WTC11 (cell line): ENCODE results near the gene KANK4. TPM values are rescaled to one million over a fixed set of nuclear protein-coding genes. Genes with fewer than 3 reads are reported as not detected.

Experiments used
- ATAC-seq: fragments of 200-7000 bp; cut with Tn5 transposase; 2 replicates; pipeline ENCODE4 v1.10.0; 2021; ENCODE audit warnings: mild to moderate bottlenecking, moderate library complexity
- CTCF ChIA-PET: fragments of 300-600 bp; sonication (Branson Sonifier 250); formaldehyde crosslinking; loops from one replicate; lab custom pipeline; 2021; ENCODE audit warnings: antibody characterized with exemption; lab: Charles Lee
- POLR2A ChIA-PET: fragments of 350-600 bp; sonication (Branson Sonifier 250); formaldehyde crosslinking; loops from one replicate; lab custom pipeline; 2021; ENCODE audit warnings: antibody characterized with exemption; lab: Charles Lee
- DNase-seq: peaks from one replicate; pipeline ENCODE4 v3.0.0; 2021; ENCODE audit warnings: low spot score
- H3K27ac Mint-ChIP-seq: 2 replicates; pipeline ENCODE4 v1.8.0; 2021; ENCODE audit warnings: mixed read lengths
- H3K27me3 Mint-ChIP-seq: 2 replicates; pipeline ENCODE4 v1.8.0; 2021; ENCODE audit warnings: low read depth, mild to moderate bottlenecking, moderate library complexity, mixed read lengths
- H3K36me3 Mint-ChIP-seq: 2 replicates; pipeline ENCODE4 v1.8.0; 2021; ENCODE audit warnings: mixed read lengths
- H3K4me1 Mint-ChIP-seq: 2 replicates; pipeline ENCODE4 v1.8.0; 2022; ENCODE audit warnings: mixed read lengths
- H3K4me3 Mint-ChIP-seq: 2 replicates; pipeline ENCODE4 v1.8.0; 2021; ENCODE audit warnings: mild to moderate bottlenecking, moderate library complexity, mixed read lengths
- H3K9me3 Mint-ChIP-seq: 2 replicates; pipeline ENCODE4 v1.8.0; 2021; ENCODE audit warnings: mixed read lengths
- ATF1 ChIP-seq: sonication (generic); formaldehyde crosslinking; IDR thresholded peaks from 2 replicates; pipeline ENCODE4 v1.8.1; 2023; ENCODE audit warnings: mild to moderate bottlenecking, moderate library complexity, missing genetic modification reagents
- CREB1 ChIP-seq: sonication (generic); formaldehyde crosslinking; IDR thresholded peaks from 2 replicates; pipeline ENCODE4 v1.8.0; 2023; ENCODE audit warnings: mild to moderate bottlenecking, missing genetic modification reagents
- EMX1 ChIP-seq: fragments of 250-450 bp; sonication (Bioruptor Pico); IDR thresholded peaks from 2 replicates; pipeline ENCODE4 v1.8.0; 2021; ENCODE audit warnings: mild to moderate bottlenecking
- FOXK1 ChIP-seq: sonication (generic); formaldehyde crosslinking; IDR thresholded peaks from 2 replicates; pipeline ENCODE4 v1.8.0; 2022; ENCODE audit warnings: mild to moderate bottlenecking, moderate library complexity, missing genetic modification reagents
- FOXP1 ChIP-seq: sonication (generic); formaldehyde crosslinking; IDR thresholded peaks from 2 replicates; pipeline ENCODE4 v1.8.0; 2022; ENCODE audit warnings: missing genetic modification reagents, mild to moderate bottlenecking, moderate library complexity, borderline replicate concordance
- JAZF1 ChIP-seq: fragments of 250-450 bp; sonication (Bioruptor Pico); IDR thresholded peaks from 2 replicates; pipeline ENCODE4 v1.9.0; 2021; ENCODE audit warnings: moderate library complexity, mild to moderate bottlenecking, inconsistent platforms
- TCF7 ChIP-seq: sonication (generic); formaldehyde crosslinking; IDR thresholded peaks from 2 replicates; pipeline ENCODE4 v1.8.0; 2022; ENCODE audit warnings: mild to moderate bottlenecking, low read depth, missing genetic modification reagents, moderate library complexity
- TEAD1 ChIP-seq: sonication (generic); formaldehyde crosslinking; IDR thresholded peaks from 2 replicates; pipeline ENCODE4 v1.8.0; 2022; ENCODE audit warnings: mild to moderate bottlenecking, missing genetic modification reagents
- ZNF219 ChIP-seq: sonication (generic); formaldehyde crosslinking; IDR thresholded peaks from 2 replicates; pipeline ENCODE4 v1.8.0; 2023; ENCODE audit warnings: missing genetic modification reagents, mild to moderate bottlenecking, borderline replicate concordance
- ZNF317 ChIP-seq: sonication (generic); formaldehyde crosslinking; IDR thresholded peaks from 2 replicates; pipeline ENCODE4 v1.8.1; 2023; ENCODE audit warnings: low read depth, mild to moderate bottlenecking, moderate library complexity, missing genetic modification reagents, borderline replicate concordance
- ZNF416 ChIP-seq: fragments of 250-450 bp; sonication (Bioruptor Pico); IDR thresholded peaks from 2 replicates; pipeline ENCODE4 v1.9.0; 2021; ENCODE audit warnings: mild to moderate bottlenecking, inconsistent platforms
- total RNA-seq: library from RNA; stranded (reverse); gene quantifications from 3 replicates; pipeline ENCODE4 v1.2.3, GENCODE V29; 2021
- TF ChIP-seq, protein P1 (sequence below): sonication (generic); formaldehyde crosslinking; IDR thresholded peaks from 2 replicates; pipeline ENCODE4 v1.8.1; 2023; ENCODE audit warnings: mild to moderate bottlenecking, missing genetic modification reagents
- TF ChIP-seq, protein P2 (sequence below): sonication (generic); formaldehyde crosslinking; IDR thresholded peaks from 2 replicates; pipeline ENCODE4 v1.8.1; 2022; ENCODE audit warnings: low read depth, missing genetic modification reagents, borderline replicate concordance
- TF ChIP-seq, protein P3 (sequence below): sonication (generic); formaldehyde crosslinking; IDR thresholded peaks from 2 replicates; pipeline ENCODE4 v1.8.1; 2023; ENCODE audit warnings: mild to moderate bottlenecking, moderate library complexity, missing genetic modification reagents
- TF ChIP-seq, protein P4 (sequence below): fragments of 250-450 bp; sonication (Bioruptor Pico); conservative IDR thresholded peaks from 2 replicates; pipeline ENCODE4 v1.9.0; 2021; ENCODE audit warnings: mild to moderate bottlenecking
- TF ChIP-seq, protein P5 (sequence below): fragments of 250-450 bp; sonication (Bioruptor Pico); IDR thresholded peaks from 2 replicates; pipeline ENCODE4 v1.9.0; 2021; ENCODE audit warnings: moderate library complexity, mild to moderate bottlenecking, inconsistent platforms, borderline replicate concordance
- TF ChIP-seq, protein P6 (sequence below): sonication (generic); formaldehyde crosslinking; IDR thresholded peaks from 2 replicates; pipeline ENCODE4 v1.8.1; 2022; ENCODE audit warnings: mild to moderate bottlenecking, moderate library complexity, missing genetic modification reagents
- TF ChIP-seq, protein P7 (sequence below): sonication (generic); formaldehyde crosslinking; conservative IDR thresholded peaks from 2 replicates; pipeline ENCODE4 v1.8.1; 2022; ENCODE audit warnings: mild to moderate bottlenecking, missing genetic modification reagents

KANK4 gene
- total RNA-seq, 1 experiment from 2014 or later: 0.35 TPM

DNA sequence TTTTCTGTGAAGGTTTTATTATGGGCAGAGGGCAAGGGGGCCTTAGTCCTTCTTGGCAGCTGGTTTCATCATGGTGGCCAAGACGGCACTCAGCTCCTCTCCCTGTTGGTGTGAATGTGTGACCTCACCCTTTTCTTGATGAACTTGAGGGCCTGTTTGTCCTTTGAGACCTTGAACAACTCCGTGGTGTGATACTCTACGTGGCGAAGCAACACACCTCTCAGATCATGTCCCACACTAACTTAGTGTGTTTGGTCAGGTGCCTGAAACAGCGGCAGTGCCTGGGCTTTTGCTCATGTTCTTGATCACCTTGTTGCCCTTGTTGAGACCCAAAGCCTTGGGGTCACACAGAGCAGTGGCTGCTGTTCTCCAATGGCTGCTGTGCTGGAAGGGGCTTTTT lies 111.1 kb downstream of the KANK4 start (continued):
- TF ChIP-seq ZNF317 (CRISPR knock-in tag) (no peak), TEAD1 (CRISPR knock-in tag) (no peak), ATF1 (CRISPR knock-in tag) (no peak), FOXK1 (no peak)
- TF ChIP-seq, protein P1, sequence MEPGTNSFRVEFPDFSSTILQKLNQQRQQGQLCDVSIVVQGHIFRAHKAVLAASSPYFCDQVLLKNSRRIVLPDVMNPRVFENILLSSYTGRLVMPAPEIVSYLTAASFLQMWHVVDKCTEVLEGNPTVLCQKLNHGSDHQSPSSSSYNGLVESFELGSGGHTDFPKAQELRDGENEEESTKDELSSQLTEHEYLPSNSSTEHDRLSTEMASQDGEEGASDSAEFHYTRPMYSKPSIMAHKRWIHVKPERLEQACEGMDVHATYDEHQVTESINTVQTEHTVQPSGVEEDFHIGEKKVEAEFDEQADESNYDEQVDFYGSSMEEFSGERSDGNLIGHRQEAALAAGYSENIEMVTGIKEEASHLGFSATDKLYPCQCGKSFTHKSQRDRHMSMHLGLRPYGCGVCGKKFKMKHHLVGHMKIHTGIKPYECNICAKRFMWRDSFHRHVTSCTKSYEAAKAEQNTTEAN (CRISPR knock-in tag): no peak
- TF ChIP-seq, protein P2, sequence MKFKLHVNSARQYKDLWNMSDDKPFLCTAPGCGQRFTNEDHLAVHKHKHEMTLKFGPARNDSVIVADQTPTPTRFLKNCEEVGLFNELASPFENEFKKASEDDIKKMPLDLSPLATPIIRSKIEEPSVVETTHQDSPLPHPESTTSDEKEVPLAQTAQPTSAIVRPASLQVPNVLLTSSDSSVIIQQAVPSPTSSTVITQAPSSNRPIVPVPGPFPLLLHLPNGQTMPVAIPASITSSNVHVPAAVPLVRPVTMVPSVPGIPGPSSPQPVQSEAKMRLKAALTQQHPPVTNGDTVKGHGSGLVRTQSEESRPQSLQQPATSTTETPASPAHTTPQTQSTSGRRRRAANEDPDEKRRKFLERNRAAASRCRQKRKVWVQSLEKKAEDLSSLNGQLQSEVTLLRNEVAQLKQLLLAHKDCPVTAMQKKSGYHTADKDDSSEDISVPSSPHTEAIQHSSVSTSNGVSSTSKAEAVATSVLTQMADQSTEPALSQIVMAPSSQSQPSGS (CRISPR knock-in tag): no peak

DNA sequence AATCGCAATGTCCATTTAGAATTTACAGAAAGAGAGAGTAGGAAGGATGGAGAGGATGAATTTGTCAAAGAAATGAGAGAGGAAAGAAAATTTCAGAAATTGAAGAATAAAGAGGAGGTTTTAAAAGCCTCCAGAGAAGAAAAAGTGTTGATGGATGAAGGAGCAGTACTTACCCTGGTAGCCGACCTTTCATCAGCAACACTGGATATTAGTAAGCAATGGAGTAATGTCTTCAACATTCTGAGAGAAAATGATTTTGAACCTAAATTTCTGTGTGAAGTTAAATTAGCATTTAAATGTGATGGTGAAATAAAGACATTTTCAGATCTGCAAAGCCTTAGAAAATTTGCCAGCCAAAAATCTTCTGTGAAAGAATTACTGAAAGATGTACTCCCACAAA lies 112.0 kb downstream of the KANK4 start:
- peak overlapping the region; percentile 12; the same call in 1 of the 2 replicates for H3K4me3 Mint-ChIP-seq
- peaks cover 45% of the 10 kb centered on the region for H3K9me3 Mint-ChIP-seq
- peak overlapping the region; percentile 80 for H3K27ac Mint-ChIP-seq
- no peak for ATAC-seq
- peak; percentile 82 for TF ChIP-seq ZNF317 (CRISPR knock-in tag)
- no peak for TF ChIP-seq ZNF416 (CRISPR knock-in tag)
- peak; percentile 29; the same call in 1 of the 2 replicates for TF ChIP-seq EMX1 (CRISPR knock-in tag)
- TF ChIP-seq, protein P3, sequence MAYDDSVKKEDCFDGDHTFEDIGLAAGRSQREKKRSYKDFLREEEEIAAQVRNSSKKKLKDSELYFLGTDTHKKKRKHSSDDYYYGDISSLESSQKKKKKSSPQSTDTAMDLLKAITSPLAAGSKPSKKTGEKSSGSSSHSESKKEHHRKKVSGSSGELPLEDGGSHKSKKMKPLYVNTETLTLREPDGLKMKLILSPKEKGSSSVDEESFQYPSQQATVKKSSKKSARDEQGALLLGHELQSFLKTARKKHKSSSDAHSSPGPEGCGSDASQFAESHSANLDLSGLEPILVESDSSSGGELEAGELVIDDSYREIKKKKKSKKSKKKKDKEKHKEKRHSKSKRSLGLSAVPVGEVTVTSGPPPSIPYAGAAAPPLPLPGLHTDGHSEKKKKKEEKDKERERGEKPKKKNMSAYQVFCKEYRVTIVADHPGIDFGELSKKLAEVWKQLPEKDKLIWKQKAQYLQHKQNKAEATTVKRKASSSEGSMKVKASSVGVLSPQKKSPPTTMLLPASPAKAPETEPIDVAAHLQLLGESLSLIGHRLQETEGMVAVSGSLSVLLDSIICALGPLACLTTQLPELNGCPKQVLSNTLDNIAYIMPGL (CRISPR knock-in tag): no peak
- TF ChIP-seq, protein P4, sequence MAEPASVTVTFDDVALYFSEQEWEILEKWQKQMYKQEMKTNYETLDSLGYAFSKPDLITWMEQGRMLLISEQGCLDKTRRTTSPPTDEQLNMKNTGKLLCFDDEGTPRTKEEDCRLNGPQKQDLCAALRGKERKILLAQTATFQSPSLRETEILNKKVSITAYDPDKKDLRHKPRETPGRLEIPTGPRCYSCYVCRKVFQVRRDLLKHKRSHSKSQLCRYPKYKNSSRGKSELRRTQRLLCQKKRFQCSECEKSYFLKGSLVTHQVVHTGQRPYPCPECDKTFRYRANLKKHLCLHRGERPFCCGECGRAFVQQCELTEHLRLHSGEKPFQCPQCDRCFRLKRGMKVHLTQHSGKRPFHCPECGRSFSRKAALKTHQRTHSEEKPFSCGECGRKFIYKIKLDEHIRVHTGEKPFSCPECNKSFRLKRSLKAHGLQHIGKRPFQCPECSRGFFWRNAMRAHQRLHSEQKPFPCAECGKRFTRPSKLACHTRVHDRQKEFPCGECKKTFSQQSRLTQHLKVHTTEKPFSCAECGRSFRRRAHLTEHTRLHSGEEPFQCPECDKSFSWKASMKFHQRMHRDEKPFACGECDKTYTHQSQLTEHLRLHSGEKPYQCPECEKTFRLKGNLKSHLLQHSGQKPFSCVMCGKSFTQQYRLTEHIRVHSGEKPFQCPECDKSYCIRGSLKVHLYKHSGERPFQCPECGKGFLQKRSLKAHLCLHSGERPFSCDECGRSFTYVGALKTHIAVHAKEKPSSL: no peak
- H3K36me3 Mint-ChIP-seq: peaks cover 95% of the 10 kb centered on the region
- H3K4me1 Mint-ChIP-seq: peaks cover 64% of the 10 kb centered on the region
- ChIA-PET POLR2A (no interaction called here), CTCF (interaction anchor here (1.1 kb wide), 1 partner anchor 32 kb away, joined by 6 read pairs; no protein-coding TSS in a partner anchor)
- H3K27me3 Mint-ChIP-seq: no peaks in the 10 kb centered on the region
- DNase-seq: no peak

DNA sequence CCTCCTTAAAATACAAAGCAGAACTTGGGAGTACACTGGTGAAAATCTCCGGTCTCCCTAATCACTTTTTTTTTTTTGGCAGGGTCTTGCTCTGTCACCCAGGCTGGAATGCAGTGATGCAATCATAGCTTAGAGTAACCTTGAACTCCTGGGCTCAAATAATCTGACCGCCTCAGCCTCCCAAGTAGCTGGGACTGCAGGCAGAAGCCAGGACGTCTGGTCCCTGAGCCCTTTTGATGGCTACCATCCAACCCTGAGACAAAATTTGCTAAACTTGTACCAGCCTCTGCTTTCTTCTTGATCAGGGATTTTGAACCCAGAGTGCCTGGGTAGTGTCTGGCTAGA lies 120.5 kb downstream of the KANK4 start:
- ATAC-seq: peak; percentile 1; the same call in 1 of the 2 replicates
- H3K36me3 Mint-ChIP-seq: peaks cover 78% of the 10 kb centered on the region
- TF ChIP-seq, protein P4: peak; percentile 16; the same call in 1 of the 2 replicates
- TF ChIP-seq, protein P5, sequence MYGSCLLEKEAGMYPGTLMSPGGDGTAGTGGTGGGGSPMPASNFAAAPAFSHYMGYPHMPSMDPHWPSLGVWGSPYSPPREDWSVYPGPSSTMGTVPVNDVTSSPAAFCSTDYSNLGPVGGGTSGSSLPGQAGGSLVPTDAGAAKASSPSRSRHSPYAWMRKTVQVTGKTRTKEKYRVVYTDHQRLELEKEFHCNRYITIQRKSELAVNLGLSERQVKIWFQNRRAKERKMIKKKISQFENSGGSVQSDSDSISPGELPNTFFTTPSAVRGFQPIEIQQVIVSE (CRISPR knock-in tag): no peak
- TF ChIP-seq CREB1 (CRISPR knock-in tag): no peak
- TF ChIP-seq, protein P6, sequence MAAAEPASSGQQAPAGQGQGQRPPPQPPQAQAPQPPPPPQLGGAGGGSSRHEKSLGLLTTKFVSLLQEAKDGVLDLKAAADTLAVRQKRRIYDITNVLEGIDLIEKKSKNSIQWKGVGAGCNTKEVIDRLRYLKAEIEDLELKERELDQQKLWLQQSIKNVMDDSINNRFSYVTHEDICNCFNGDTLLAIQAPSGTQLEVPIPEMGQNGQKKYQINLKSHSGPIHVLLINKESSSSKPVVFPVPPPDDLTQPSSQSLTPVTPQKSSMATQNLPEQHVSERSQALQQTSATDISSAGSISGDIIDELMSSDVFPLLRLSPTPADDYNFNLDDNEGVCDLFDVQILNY (CRISPR knock-in tag): no peak
- TF ChIP-seq, protein P1 (CRISPR knock-in tag): no peak
- TF ChIP-seq ZNF416 (CRISPR knock-in tag): no peak
- TF ChIP-seq FOXP1 (CRISPR knock-in tag): no peak
- no peak for TF ChIP-seq JAZF1 (CRISPR knock-in tag)
- no peak for TF ChIP-seq TCF7
- no peak for TF ChIP-seq ZNF219 (CRISPR knock-in tag)
- TF ChIP-seq, protein P7, sequence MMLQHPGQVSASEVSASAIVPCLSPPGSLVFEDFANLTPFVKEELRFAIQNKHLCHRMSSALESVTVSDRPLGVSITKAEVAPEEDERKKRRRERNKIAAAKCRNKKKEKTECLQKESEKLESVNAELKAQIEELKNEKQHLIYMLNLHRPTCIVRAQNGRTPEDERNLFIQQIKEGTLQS (CRISPR knock-in tag): peak; percentile 81; the same call in 1 of the 2 replicates

More for the DNA sequence above, 120.5 kb downstream of the KANK4 start:
- Mint-ChIP-seq H3K9me3 (peaks cover 5% of the 10 kb centered on the region; the same call in 1 of the 2 replicates), H3K27ac (peak overlapping the region; percentile 99), H3K4me1 (peaks cover 60% of the 10 kb centered on the region), H3K4me3 (peak overlapping the region; percentile 76), H3K27me3 (no peaks in the 10 kb centered on the region; the same call in 1 of the 2 replicates)
- ChIA-PET POLR2A (interaction anchor here (0.6 to 2.9 kb wide), 9 partner anchors 10 to 238 kb away, joined by 3 to 12 read pairs (median 5); partner anchors contain the start of gene USP1), CTCF (interaction anchor here (1.3 to 3.5 kb wide), 2 partner anchors 16 to 23 kb away, joined by 4 to 30 read pairs; no protein-coding TSS in a partner anchor)
- DNase-seq: no peak
